Activated naive CD8-positive, alpha-beta T cell treated with anti-CD3 and anti-CD28 coated beads, Interleukin-2, amount 50 U/mL, for 24 hours (primary cell): ENCODE measurements around the gene SMIM10L2A.

Experiments used
- ATAC-seq: fragments of 150-1000 bp; cut with Tn5 transposase; one replicate; pipeline ENCODE4 v1.10.0; 2021
- DNase-seq: peaks from one replicate; pipeline ENCODE4 v3.0.0; 2021
- H3K27ac Mint-ChIP-seq: one replicate; pipeline ENCODE4 v1.8.0; 2021; ENCODE audit warnings: mild to moderate bottlenecking, mixed read lengths
- H3K27me3 Mint-ChIP-seq: one replicate; pipeline ENCODE4 v1.8.0; 2021; ENCODE audit warnings: mixed read lengths
- H3K36me3 Mint-ChIP-seq: one replicate; pipeline ENCODE4 v1.8.0; 2021; ENCODE audit warnings: low read depth, mixed read lengths
- H3K4me1 Mint-ChIP-seq: one replicate; pipeline ENCODE4 v1.8.0; 2021; ENCODE audit warnings: mixed read lengths
- H3K4me3 Mint-ChIP-seq: one replicate; pipeline ENCODE4 v1.8.0; 2021; ENCODE audit warnings: mild to moderate bottlenecking, moderate library complexity, mixed read lengths
- H3K9me3 Mint-ChIP-seq: one replicate; pipeline ENCODE4 v1.8.0; 2021; ENCODE audit warnings: mixed read lengths

Gene SMIM10L2A

DNA sequence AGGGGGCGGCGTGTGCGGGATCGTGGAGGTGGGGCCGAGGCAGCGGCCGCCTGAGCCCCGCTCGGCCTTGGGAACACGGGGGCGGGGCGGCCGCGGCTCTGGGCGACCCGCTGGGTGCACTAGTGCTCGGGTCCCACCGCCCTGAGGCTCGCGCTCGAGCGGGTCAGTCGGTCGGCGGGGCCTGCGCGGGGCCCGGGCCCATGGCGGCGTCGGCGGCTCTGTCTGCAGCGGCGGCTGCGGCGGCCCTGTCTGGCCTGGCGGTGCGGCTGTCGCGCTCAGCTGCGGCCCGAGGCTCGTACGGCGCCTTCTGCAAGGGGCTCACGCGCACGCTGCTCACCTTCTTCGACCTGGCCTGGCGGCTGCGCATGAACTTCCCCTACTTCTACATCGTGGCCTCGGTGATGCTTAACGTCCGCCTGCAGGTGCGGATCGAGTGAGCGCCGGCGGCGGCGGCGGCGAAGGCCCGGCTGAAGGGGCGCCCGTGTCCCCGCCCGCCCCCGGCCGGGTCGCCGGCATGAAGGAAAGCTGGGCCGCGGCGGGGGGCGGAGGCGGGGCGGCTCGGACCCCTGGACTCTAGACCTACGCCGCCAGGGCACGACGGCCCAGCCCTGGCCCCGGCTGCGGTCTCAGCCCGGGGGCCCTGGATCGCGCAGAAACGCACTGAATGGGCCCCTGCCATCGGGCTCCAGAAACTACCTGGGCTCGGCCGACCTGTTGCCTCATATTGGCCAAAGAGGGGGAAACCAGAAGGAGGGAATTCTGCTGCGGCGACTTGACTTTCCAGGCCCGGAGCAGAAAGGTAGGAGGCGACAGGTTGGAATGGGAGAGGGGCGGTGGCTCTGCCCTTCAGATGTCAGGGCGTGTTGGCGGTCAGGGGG lies at the start of gene SMIM10L2A:
TSS of gene SMIM10L2A (plus strand) at position 13 of the 878 bp plus-strand sequence. CDS start at position 201, 188 bp downstream.
- Mint-ChIP-seq H3K27ac (peak within 1 kb of the TSS; percentile 39), H3K9me3 (no peaks in the 10 kb centered on the region), H3K4me3 (peak within 1 kb of the TSS; percentile 67), H3K27me3 (peaks cover 2% of the 10 kb centered on the region), H3K4me1 (peaks cover 6% of the 10 kb centered on the region), H3K36me3 (no peaks in the 10 kb centered on the region)
- peak; percentile 62 for ATAC-seq
- DNase-seq: no peak

- H3K4me1 Mint-ChIP-seq: peaks cover 8% of the 10 kb centered on the region
- H3K27me3 Mint-ChIP-seq: no peaks in the 10 kb centered on the region
- no peaks in the 10 kb centered on the region for H3K9me3 Mint-ChIP-seq
- H3K4me3 Mint-ChIP-seq: no peak overlapping the region
- H3K36me3 Mint-ChIP-seq: peaks cover 2% of the 10 kb centered on the region
- ATAC-seq: no peak
- DNase-seq: no peak
- no peak overlapping the region for H3K27ac Mint-ChIP-seq
These were observed 48.4 kb upstream of the SMIM10L2A start for GRCh38 chrX:135373357-135373756.

DNA sequence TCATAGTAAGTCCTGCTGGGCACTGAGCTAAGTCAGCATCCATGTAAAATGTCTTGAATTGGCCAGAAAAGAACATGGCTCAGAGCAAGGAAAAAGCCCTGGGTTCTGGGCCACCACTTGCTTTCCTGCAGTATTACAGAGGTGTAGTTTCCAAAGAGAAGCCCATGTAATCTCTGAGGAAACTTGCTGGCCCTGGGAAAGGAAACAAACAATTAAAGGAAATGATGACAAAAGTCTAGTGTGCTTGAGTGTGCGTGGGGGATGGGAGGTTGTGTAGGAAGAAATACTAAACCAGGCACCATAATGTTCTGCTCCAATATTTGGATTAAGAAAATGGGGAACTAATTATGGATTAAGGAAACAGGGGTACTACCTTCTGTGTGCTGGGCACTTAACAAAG lies 39.5 kb upstream of the SMIM10L2A start:
- Mint-ChIP-seq H3K4me3 (no peak overlapping the region), H3K36me3 (peaks cover 2% of the 10 kb centered on the region), H3K4me1 (peaks cover 53% of the 10 kb centered on the region), H3K27me3 (no peaks in the 10 kb centered on the region), H3K27ac (no peak overlapping the region), H3K9me3 (no peaks in the 10 kb centered on the region)
- DNase-seq (no peak), ATAC-seq (no peak)

GRCh38 chrX:135383249-135383648 lies 38.5 kb upstream of the SMIM10L2A start:
- Mint-ChIP-seq H3K4me3 (no peak overlapping the region), H3K9me3 (no peaks in the 10 kb centered on the region), H3K36me3 (no peaks in the 10 kb centered on the region), H3K27me3 (no peaks in the 10 kb centered on the region), H3K27ac (peak overlapping the region; percentile 70), H3K4me1 (peaks cover 53% of the 10 kb centered on the region)
- DNase-seq (no peak), ATAC-seq (peak; percentile 27)

- ATAC-seq (peak; percentile 90), DNase-seq (peak; percentile 10)
- Mint-ChIP-seq H3K4me1 (peaks cover 57% of the 10 kb centered on the region), H3K27ac (peak overlapping the region; percentile 70), H3K27me3 (no peaks in the 10 kb centered on the region), H3K36me3 (no peaks in the 10 kb centered on the region), H3K4me3 (peak overlapping the region; percentile 53), H3K9me3 (no peaks in the 10 kb centered on the region)
These were observed 37.4 kb upstream of the SMIM10L2A start for GRCh38 chrX:135384161-135384836.

- Mint-ChIP-seq H3K27me3 (no peaks in the 10 kb centered on the region), H3K9me3 (no peaks in the 10 kb centered on the region), H3K4me3 (no peak overlapping the region), H3K4me1 (peaks cover 39% of the 10 kb centered on the region), H3K36me3 (no peaks in the 10 kb centered on the region), H3K27ac (no peak overlapping the region)
- no peak for ATAC-seq
- no peak for DNase-seq
These were observed 32.9 kb upstream of the SMIM10L2A start for GRCh38 chrX:135388841-135389240.

DNA sequence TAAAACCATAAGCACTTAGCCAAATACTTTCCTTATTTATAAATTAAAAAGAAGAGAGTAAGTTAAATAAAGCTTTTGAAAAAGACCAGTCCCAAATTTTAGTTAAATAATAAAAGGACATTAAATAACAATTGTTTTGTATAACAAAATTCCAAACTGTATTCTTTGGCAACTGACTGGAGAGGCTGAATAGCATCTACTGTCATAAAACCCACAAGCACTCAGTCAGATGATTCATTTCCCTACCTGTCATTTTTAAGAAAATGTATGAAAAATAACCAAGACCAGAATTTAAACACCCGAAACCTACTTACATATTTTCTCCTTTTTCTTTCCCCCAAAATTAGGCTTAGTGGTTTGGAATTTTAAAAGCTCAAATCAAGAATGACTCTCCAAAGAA lies 32.5 kb upstream of the SMIM10L2A start:
- Mint-ChIP-seq H3K9me3 (no peaks in the 10 kb centered on the region), H3K36me3 (no peaks in the 10 kb centered on the region), H3K4me3 (no peak overlapping the region), H3K27me3 (no peaks in the 10 kb centered on the region), H3K4me1 (peaks cover 35% of the 10 kb centered on the region), H3K27ac (peak overlapping the region; percentile 55)
- ATAC-seq (peak; percentile 40), DNase-seq (no peak)

GRCh38 chrX:135389717-135390116 lies 32.0 kb upstream of the SMIM10L2A start:
- Mint-ChIP-seq H3K27me3 (no peaks in the 10 kb centered on the region), H3K36me3 (no peaks in the 10 kb centered on the region), H3K27ac (peak overlapping the region; percentile 55), H3K4me1 (peaks cover 31% of the 10 kb centered on the region), H3K4me3 (no peak overlapping the region), H3K9me3 (no peaks in the 10 kb centered on the region)
- ATAC-seq (no peak), DNase-seq (no peak)

GRCh38 chrX:135391734-135392133 lies 30.0 kb upstream of the SMIM10L2A start:
- Mint-ChIP-seq H3K27ac (no peak overlapping the region), H3K4me3 (no peak overlapping the region), H3K9me3 (no peaks in the 10 kb centered on the region), H3K36me3 (no peaks in the 10 kb centered on the region), H3K4me1 (peaks cover 25% of the 10 kb centered on the region), H3K27me3 (no peaks in the 10 kb centered on the region)
- no peak for DNase-seq
- ATAC-seq: no peak

GRCh38 chrX:135393051-135393450 lies 28.7 kb upstream of the SMIM10L2A start:
- H3K27me3 Mint-ChIP-seq: no peaks in the 10 kb centered on the region
- H3K4me1 Mint-ChIP-seq: peaks cover 25% of the 10 kb centered on the region
- no peaks in the 10 kb centered on the region for H3K36me3 Mint-ChIP-seq
- no peak overlapping the region for H3K4me3 Mint-ChIP-seq
- H3K9me3 Mint-ChIP-seq: no peaks in the 10 kb centered on the region
- no peak overlapping the region for H3K27ac Mint-ChIP-seq
- DNase-seq: no peak
- ATAC-seq: no peak

DNA sequence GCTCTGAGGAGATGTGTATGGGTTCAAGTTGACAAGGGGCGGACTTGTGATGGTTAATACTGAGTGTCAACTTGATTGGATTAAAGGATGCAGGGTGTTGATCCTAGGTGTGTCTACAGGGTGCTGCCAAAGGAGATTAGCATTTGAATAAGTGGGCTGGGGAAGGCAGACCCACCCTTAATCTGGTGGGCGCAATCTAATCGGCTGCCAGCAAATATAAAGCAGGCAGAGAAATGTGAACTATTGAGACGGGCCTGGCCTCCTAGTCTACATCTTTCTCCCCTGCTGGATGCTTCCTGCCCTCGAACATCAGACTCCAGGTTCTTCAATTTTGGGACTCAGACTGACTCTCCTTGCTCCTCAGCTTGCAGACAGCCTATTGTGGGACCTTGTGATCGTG lies 26.7 kb upstream of the SMIM10L2A start:
- no peak overlapping the region for H3K4me3 Mint-ChIP-seq
- ATAC-seq (no peak), DNase-seq (no peak)
- H3K27me3 Mint-ChIP-seq: no peaks in the 10 kb centered on the region
- no peaks in the 10 kb centered on the region for H3K9me3 Mint-ChIP-seq
- no peak overlapping the region for H3K27ac Mint-ChIP-seq
- no peaks in the 10 kb centered on the region for H3K36me3 Mint-ChIP-seq
- peaks cover 10% of the 10 kb centered on the region for H3K4me1 Mint-ChIP-seq

DNA sequence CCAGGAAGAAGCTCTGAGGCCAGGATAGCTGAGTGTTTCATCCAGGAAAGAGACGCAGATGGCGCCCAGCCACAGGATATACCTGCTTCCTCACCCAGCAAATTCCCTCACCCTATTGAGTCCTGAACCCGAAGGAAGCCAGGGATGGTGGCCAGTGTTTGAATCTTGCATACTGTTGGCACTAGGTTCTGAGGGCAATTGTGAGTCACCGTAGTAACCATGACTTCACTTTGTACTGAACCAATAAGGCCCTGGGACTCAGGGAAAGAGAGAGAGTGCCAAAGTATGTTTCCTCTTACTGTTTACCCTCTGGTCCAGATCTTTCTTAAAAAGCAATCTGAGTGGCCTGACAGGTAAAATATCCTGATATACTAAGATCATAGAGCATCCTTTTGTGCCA lies 25.6 kb upstream of the SMIM10L2A start:
- Mint-ChIP-seq H3K4me1 (peaks cover 4% of the 10 kb centered on the region), H3K4me3 (no peak overlapping the region), H3K27ac (no peak overlapping the region), H3K9me3 (no peaks in the 10 kb centered on the region), H3K27me3 (no peaks in the 10 kb centered on the region), H3K36me3 (no peaks in the 10 kb centered on the region)
- DNase-seq: no peak
- no peak for ATAC-seq

- Mint-ChIP-seq H3K27me3 (no peaks in the 10 kb centered on the region), H3K36me3 (no peaks in the 10 kb centered on the region), H3K4me3 (no peak overlapping the region), H3K4me1 (peaks cover 8% of the 10 kb centered on the region), H3K9me3 (no peaks in the 10 kb centered on the region), H3K27ac (no peak overlapping the region)
- DNase-seq: no peak
- ATAC-seq: no peak
These were observed 25.2 kb upstream of the SMIM10L2A start for GRCh38 chrX:135396566-135396965.

GRCh38 chrX:135397652-135398051 lies 24.1 kb upstream of the SMIM10L2A start:
- no peak for ATAC-seq
- H3K4me3 Mint-ChIP-seq: no peak overlapping the region
- no peak overlapping the region for H3K27ac Mint-ChIP-seq
- peaks cover 17% of the 10 kb centered on the region for H3K4me1 Mint-ChIP-seq
- DNase-seq: no peak
- H3K27me3 Mint-ChIP-seq: no peaks in the 10 kb centered on the region
- no peaks in the 10 kb centered on the region for H3K36me3 Mint-ChIP-seq
- H3K9me3 Mint-ChIP-seq: no peaks in the 10 kb centered on the region

GRCh38 chrX:135403374-135403773 lies 18.4 kb upstream of the SMIM10L2A start:
- Mint-ChIP-seq H3K4me1 (peaks cover 26% of the 10 kb centered on the region), H3K36me3 (no peaks in the 10 kb centered on the region), H3K4me3 (no peak overlapping the region), H3K27me3 (peaks cover 2% of the 10 kb centered on the region), H3K27ac (no peak overlapping the region), H3K9me3 (no peaks in the 10 kb centered on the region)
- peak; percentile 4 for ATAC-seq
- no peak for DNase-seq
